Right kidney (tissue), 1 donor: ENCODE measurements around the gene PDE6B.
"Not testable (repeated sequence)": the region's sequence is repeated elsewhere in the genome, so short reads cannot be mapped to it uniquely, and the experiment has no call there.

Source experiments
- DNase-seq: peaks from one replicate; pipeline ENCODE4 v3.0.0-alpha.2; 2016

Gene PDE6B

DNA sequence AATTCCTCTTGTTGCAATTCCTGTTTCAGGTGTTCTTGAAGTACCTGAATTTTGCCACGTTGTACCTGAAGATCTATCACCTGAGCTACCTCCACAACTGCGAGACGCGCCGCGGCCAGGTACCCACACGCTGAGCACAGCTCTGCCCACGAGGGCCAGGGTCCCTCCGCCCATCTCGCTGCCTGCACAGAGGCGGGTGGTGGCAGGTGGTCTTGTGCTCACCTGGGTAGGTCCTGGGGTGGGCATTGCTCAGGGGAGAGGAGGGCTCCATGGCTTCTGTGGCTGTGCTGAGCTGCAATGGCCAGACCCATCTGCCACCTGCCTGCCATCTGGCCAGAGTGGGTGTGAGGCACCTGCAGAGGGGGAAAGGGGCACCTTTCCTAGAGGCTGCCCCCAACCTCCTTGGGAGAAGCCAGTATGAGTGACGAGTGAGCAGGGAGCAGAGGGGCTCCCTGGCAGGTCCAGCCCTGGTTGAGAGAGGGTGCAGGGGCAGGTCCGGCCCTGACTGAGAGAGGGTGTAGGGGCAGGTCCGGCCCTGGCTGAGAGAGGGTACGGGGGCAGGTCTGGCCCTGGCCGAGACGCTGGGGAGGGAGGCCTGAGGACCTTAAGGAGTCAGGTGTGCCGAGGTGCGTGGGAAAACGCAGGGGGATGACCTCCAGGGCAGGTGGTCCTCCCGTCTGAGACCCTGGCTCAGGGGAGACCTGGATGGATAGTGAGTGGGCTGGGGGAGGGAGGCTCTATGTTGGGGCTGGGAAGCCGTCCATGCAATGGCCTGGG, 10.7 kb downstream of the PDE6B start:
- DNase-seq: no peak

GRCh38 chr4:636628-637159, 11.3 kb downstream of the PDE6B start:
- no peak for DNase-seq

- DNase-seq: no peak
Measured at GRCh38 chr4:637536-638280, 12.3 kb downstream of the PDE6B start.

GRCh38 chr4:642366-642765, 17.0 kb downstream of the PDE6B start:
- not testable (repeated sequence) for DNase-seq

GRCh38 chr4:646460-646859, 21.1 kb downstream of the PDE6B start:
- DNase-seq: peak; percentile 9

GRCh38 chr4:647481-647880, 22.1 kb downstream of the PDE6B start:
- no peak for DNase-seq

- peak; percentile 59 for DNase-seq
Measured at GRCh38 chr4:648579-649292, 23.4 kb downstream of the PDE6B start.

GRCh38 chr4:649293-649625, 23.9 kb downstream of the PDE6B start:
- no peak for DNase-seq

- DNase-seq: no peak
Measured at GRCh38 chr4:649751-650310, 24.5 kb downstream of the PDE6B start.

DNA sequence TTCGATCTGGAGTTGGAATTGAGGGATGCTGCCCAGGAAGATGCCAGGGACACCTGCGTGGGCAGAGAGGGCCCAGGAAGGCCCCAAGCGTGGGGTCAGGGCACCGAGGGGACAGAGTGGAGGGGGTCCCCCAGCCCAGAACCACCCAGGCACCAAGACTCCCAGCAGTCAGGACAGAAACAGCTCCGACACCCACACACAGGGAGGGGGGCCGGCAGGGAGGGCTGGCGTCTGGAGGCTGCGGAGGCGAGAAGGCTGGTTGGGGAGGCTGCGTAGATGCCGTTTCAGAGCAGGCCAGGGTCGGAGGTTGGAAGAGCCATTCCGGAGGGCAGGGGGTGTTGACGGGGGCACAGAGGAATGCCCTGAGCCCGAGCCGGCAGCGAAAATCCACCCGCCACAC, 25.1 kb downstream of the PDE6B start:
- DNase-seq: no peak

- no peak for DNase-seq
Measured at GRCh38 chr4:650951-651883, 25.8 kb downstream of the PDE6B start.

- DNase-seq: no peak
Measured at GRCh38 chr4:651884-652642, 26.7 kb downstream of the PDE6B start.

DNA sequence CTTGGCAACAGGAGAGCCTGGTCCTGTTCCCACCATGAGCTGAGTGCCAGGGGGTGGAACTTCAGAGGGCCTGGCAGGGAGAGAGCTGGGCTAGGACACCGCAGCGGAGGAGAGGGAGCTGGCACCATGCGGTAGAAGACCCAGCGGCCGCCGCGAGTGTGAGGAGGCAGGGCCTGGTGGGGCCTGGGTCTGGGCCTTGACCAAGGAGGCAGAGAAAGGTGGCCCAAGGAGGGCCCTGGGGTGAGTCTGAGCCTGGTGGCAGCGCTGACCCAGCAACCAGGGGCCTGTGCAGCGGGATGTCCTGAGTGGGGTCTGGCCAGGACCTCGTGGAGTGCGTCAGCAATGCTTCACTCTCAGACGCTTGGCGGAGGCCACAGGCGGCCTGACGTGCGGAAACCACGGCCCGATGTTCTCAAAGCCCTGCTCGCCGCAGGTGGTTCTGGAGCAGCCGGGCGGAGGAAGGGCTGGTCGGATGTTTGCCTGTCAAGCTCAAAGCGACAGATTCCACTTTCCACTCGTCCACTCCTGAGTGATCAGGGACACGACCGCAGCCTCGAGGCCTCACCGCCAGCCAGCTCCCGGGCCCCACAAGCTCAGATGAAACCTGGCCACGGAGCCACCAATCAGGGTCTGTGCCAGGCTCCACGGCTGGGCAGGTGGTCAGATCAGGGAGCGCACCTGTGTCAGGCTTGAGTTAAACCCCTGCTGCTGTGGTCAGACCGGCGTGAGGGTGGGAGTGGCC, 27.9 kb downstream of the PDE6B start:
- DNase-seq: no peak

- no peak for DNase-seq
Measured at GRCh38 chr4:653831-654502, 28.6 kb downstream of the PDE6B start.

- no peak for DNase-seq
Measured at GRCh38 chr4:654503-654845, 29.1 kb downstream of the PDE6B start.

DNA sequence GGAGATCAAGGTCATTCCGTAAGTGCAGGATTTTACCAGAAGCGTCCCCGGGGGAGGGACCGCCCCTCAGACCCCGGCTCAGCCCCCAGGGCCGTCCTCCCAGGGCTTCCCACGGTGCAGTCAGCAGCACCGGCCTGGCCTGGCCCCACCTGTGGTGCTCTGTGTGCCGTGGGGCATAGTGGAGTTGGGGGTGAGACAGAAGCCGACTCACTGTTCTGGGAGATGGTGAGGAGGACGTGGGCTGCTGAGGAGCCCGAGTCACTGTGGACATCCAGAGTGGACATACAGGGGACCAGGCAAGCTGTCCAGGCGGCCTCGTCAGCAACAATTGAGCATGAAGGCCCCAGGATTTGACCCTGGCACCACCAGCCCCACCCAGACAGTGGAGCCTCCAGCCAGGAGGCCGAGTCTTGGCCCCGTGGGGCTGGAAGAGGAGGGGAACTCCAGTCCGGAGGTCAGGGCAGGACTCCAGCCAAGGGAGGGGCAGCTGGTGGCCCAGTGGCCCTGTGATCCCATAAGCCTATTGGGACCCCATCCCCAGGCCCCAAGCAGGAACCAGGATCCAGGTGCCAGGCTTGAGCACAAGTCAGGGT, 29.6 kb downstream of the PDE6B start:
- DNase-seq: no peak

DNA sequence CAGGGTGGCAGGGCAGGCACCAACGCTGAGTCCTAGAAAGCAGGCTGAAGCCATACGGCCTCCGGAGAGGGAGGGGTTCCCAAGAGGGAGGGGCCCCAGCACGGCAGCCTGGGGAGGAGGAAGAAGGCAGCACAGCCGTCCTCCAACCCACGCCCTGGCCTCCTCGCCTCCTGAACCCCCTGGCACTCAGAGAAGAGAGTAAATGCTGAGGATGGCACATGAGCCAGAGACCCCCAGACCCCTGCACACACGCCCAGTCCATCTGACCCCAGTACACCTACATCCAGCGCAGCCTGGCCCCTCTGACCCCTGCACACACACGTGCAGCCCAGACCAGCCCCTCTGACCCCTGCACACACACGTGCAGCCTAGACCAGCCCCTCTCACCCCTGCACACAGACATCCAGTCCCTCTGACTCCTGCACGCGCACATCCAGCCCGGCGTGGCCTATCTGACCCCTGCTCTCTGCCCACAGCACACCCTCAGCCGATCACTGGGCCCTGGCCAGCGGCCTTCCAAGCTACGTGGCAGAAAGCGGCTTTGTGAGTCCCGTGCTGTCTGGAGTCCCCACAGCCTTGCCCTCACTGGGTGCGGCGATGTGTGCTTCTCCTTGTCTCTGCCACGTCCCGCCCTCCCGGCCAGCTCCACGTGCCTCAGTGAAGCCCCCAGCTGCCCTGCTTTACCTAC, 30.2 kb downstream of the PDE6B start:
- DNase-seq: no peak
